ENCODE measurements around the gene DUS4L.
"Not testable (repeated sequence)": the region's sequence is repeated elsewhere in the genome, so short reads cannot be mapped to it uniquely, and the experiment has no call there.

Gene DUS4L, protein sequence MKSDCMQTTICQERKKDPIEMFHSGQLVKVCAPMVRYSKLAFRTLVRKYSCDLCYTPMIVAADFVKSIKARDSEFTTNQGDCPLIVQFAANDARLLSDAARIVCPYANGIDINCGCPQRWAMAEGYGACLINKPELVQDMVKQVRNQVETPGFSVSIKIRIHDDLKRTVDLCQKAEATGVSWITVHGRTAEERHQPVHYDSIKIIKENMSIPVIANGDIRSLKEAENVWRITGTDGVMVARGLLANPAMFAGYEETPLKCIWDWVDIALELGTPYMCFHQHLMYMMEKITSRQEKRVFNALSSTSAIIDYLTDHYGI

DNA sequence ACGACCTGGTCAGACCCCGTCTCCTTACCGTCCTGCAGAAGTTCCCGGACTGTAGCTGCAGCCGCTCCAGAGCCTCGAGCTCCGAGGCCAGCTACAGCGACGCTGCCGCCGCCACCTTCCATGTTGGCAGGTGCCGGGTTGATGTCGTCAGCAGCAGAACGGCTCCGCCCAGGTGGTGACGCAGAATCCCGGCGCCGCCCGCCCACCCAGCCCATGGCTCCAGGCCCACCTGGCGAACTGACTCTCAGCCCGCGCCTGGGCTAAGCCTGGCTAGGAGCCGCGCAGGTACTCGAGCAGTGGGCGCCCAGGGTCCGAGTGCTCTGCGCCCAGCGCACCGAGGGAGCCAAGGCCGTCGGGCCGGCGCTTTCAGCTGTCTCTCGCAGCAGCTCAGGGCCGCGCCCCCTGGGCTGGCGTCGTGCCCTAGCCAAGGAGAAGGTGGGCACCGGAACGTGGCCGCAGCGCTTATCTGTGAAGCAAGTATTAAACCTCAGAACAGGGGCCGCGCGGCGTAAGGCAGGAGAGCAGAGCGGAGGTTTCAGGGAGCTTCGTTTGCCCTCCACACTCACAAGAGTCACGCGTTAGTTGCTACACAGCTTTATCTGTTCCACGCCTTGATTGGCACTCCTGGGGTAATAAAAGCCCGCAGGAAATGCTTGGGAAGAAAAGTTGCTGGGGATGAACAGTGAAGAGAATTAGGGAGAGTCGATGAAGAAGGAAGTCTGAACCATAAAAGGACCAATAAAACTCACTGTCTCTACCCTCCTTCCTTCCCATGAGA is at the start of gene DUS4L, which contains the start of gene COG5:
DUS4L (plus strand) TSS at position 197 of the 778 bp plus-strand sequence. CDS start 3,100 bp downstream, outside the sequence.
COG5 (minus strand) TSS at position 146 of the 778 bp plus-strand sequence; CDS start at position 122, 24 bp downstream.
- TF ChIP-seq CTCF (IDR thresholded peaks at IDR 0.05; ENCODE audit: insufficient read depth, low read depth, low read length, missing control alignments) = no peak
- H3K4me3 ChIP-seq (ENCODE audit: low read depth, low read length) = peak within 1 kb of the TSS; percentile 69
- DNase-seq (ENCODE audit: low read depth) = peak; percentile 84

DNA sequence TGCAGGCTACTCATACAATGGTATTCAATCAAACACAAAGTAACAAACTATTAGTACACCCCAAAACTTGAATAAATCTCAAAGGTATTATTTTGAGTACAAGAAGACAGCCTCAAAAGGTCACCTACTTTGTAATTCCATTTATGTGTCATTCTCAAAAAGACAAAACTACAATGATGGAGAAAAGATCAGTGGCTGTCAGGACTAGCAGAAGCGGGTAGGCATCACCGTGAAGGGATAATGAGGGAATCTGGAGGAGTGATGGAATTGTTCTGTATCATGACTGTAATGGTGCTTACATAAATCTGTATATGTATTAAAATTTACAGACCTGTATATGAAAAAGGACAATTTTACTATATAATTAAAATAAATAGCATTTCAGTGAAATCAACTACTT is 37.1 kb upstream of the DUS4L start:
- DNase-seq (ENCODE audit: low read depth) = no peak
- no peak overlapping the region for H3K4me3 ChIP-seq (ENCODE audit: low read depth, low read length)
- TF ChIP-seq CTCF (IDR thresholded peaks at IDR 0.05; ENCODE audit: insufficient read depth, low read depth, low read length, missing control alignments) = no peak

GRCh38 chr7:107527196-107527595 is 36.6 kb upstream of the DUS4L start:
- no peak overlapping the region for H3K4me3 ChIP-seq (ENCODE audit: low read depth, low read length)
- no peak for DNase-seq (ENCODE audit: low read depth)
- no peak for TF ChIP-seq CTCF (IDR thresholded peaks at IDR 0.05; ENCODE audit: insufficient read depth, low read depth, low read length, missing control alignments)

DNA sequence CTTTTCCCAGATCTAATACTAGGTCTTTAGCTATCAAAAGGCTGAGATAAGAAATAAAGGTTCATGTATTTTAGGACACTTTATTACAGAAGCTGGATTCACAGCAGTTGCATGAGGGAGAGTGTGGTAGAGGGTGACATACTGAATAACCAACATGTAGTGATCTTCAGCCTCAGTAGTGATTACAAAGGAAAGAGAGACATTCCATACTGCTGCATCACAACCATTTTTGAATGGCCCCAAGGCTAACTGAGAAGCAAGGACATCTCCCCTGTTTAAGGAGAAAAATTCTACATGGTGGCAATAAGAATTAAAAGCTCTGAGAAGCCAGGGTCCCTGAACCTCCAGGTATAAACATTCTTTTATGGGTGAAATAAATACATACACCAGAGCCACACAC is 35.3 kb upstream of the DUS4L start:
- no peak overlapping the region for H3K4me3 ChIP-seq (ENCODE audit: low read depth, low read length)
- no peak for TF ChIP-seq CTCF (IDR thresholded peaks at IDR 0.05; ENCODE audit: insufficient read depth, low read depth, low read length, missing control alignments)
- no peak for DNase-seq (ENCODE audit: low read depth)

GRCh38 chr7:107530751-107531150 is 33.0 kb upstream of the DUS4L start:
- no peak overlapping the region for H3K4me3 ChIP-seq (ENCODE audit: low read depth, low read length)
- no peak for DNase-seq (ENCODE audit: low read depth)
- TF ChIP-seq CTCF (IDR thresholded peaks at IDR 0.05; ENCODE audit: insufficient read depth, low read depth, low read length, missing control alignments) = no peak

GRCh38 chr7:107534139-107534538 is 29.6 kb upstream of the DUS4L start:
- no peak for TF ChIP-seq CTCF (IDR thresholded peaks at IDR 0.05; ENCODE audit: insufficient read depth, low read depth, low read length, missing control alignments)
- H3K4me3 ChIP-seq (ENCODE audit: low read depth, low read length) = no peak overlapping the region
- DNase-seq (ENCODE audit: low read depth) = no peak

GRCh38 chr7:107537228-107537627 is 26.5 kb upstream of the DUS4L start:
- DNase-seq (ENCODE audit: low read depth); H3K4me3 ChIP-seq (ENCODE audit: low read depth, low read length): not testable (repeated sequence)
